Right renal pelvis (tissue), 4 donors: ENCODE results near the gene KRT36. TPM values are rescaled to one million over a fixed set of nuclear protein-coding genes. Genes with fewer than 3 reads are reported as not detected.

Experiments
- DNase-seq, 4 donors: peaks; one replicate each; pipeline ENCODE4 v3.0.0-alpha.2; 2013; ENCODE audit warnings: low read depth in 4 of 4, low spot score in 3 of 4, missing footprints in 1 of 4
- polyA plus RNA-seq, 4 donors: library from polyadenylated mRNA; unstranded; fragments of 120-200 nt; gene quantifications; one replicate each; pipeline ENCODE4 v1.2.1, GENCODE V29; 2013; ENCODE audit not compliant: insufficient read length in 4 of 4

The KRT36 gene
- polyA plus RNA-seq = not detected

- no peak for DNase-seq
Measured at GRCh38 chr17:41489531-41489930, at the start of gene KRT36. TSS of gene KRT36 (minus strand) at chr17:41489910. CDS start at chr17:41489864, 46 bp downstream.

GRCh38 chr17:41539071-41539492 lies 49.4 kb upstream of the KRT36 start:
- no peak for DNase-seq

GRCh38 chr17:41538565-41538991 lies 48.9 kb upstream of the KRT36 start:
- no peak for DNase-seq

GRCh38 chr17:41537990-41538389 lies 48.3 kb upstream of the KRT36 start:
- no peak for DNase-seq

GRCh38 chr17:41537614-41537954 lies 47.9 kb upstream of the KRT36 start:
- no peak for DNase-seq

GRCh38 chr17:41536741-41537613 lies 47.3 kb upstream of the KRT36 start:
- no peak for DNase-seq

GRCh38 chr17:41535764-41536481 lies 46.2 kb upstream of the KRT36 start:
- DNase-seq = no peak

GRCh38 chr17:41534899-41535546 lies 45.3 kb upstream of the KRT36 start:
- no peak for DNase-seq

- no peak for DNase-seq
Measured at GRCh38 chr17:41533613-41534012, 43.9 kb upstream of the KRT36 start.

GRCh38 chr17:41532947-41533570 lies 43.3 kb upstream of the KRT36 start:
- no peak for DNase-seq

GRCh38 chr17:41531993-41532392 lies 42.3 kb upstream of the KRT36 start:
- no peak for DNase-seq

- no peak for DNase-seq
Measured at GRCh38 chr17:41530062-41531048, 40.6 kb upstream of the KRT36 start.

GRCh38 chr17:41529491-41529915 lies 39.8 kb upstream of the KRT36 start:
- DNase-seq = no peak

GRCh38 chr17:41528959-41529353 lies 39.2 kb upstream of the KRT36 start:
- DNase-seq = no peak

GRCh38 chr17:41527063-41528023 lies 37.6 kb upstream of the KRT36 start:
- DNase-seq = no peak

- no peak for DNase-seq
Measured at GRCh38 chr17:41524261-41524660, 34.6 kb upstream of the KRT36 start.

- DNase-seq = no peak
Measured at GRCh38 chr17:41523787-41524186, 34.1 kb upstream of the KRT36 start.

GRCh38 chr17:41523225-41523593 lies 33.5 kb upstream of the KRT36 start:
- DNase-seq = no peak
